HepG2 (cell line): ENCODE data around the gene ECSCR. TPM values are rescaled to one million over a fixed set of nuclear protein-coding genes. Genes with fewer than 3 reads are reported as not detected.

Experiments
- ATM ChIP-seq: fragments of 450-650 bp; IDR thresholded peaks from 2 replicates; pipeline ENCODE4 v1.7.1; 2017; ENCODE audit warnings: mild to moderate bottlenecking, borderline replicate concordance
- CC2D1A ChIP-seq: sonication (generic); formaldehyde crosslinking; IDR thresholded peaks from 2 replicates; pipeline ENCODE4 v1.8.1; 2023; ENCODE audit warnings: mild to moderate bottlenecking, missing genetic modification reagents
- CEBPB ChIP-seq: IDR thresholded peaks from 2 replicates; pipeline ENCODE4 v1.6.1; 2011; ENCODE audit warnings: low read depth, low read length, improper control_type of control experiment, borderline replicate concordance
- CEBPG ChIP-seq: IDR thresholded peaks from 2 replicates; pipeline ENCODE4 v1.6.1; 2016
- DNMT3B ChIP-seq: conservative IDR thresholded peaks from 2 replicates; pipeline ENCODE4 v1.6.1; 2016; ENCODE audit warnings: missing biosample characterization, control low read depth
- KLF11 ChIP-seq: IDR thresholded peaks from 2 replicates; pipeline ENCODE4 v1.6.1; 2016; ENCODE audit warnings: missing compliant biosample characterization
- NBN ChIP-seq: fragments of 450-650 bp; conservative IDR thresholded peaks from 2 replicates; pipeline ENCODE4 v1.6.1; 2017
- NFYC ChIP-seq: IDR thresholded peaks from 2 replicates; pipeline ENCODE4 v1.6.1; 2016; ENCODE audit warnings: missing genetic modification reagents, missing compliant biosample characterization
- PAWR ChIP-seq: sonication (generic); formaldehyde crosslinking; IDR thresholded peaks from 2 replicates; pipeline ENCODE4 v1.4.0; 2020; ENCODE audit warnings: missing genetic modification reagents, mild to moderate bottlenecking, borderline replicate concordance
- RNF2 ChIP-seq: fragments of 450-650 bp; conservative IDR thresholded peaks from 2 replicates; pipeline ENCODE4 v1.6.1; 2016; ENCODE audit warnings: low read depth
- TBL1XR1 ChIP-seq: fragments of 150-350 bp; IDR thresholded peaks from 2 replicates; pipeline ENCODE4 v1.6.1; 2014; ENCODE audit warnings: borderline replicate concordance, low read length; ENCODE audit not compliant: partially characterized antibody
- ZEB1 ChIP-seq: IDR thresholded peaks from 2 replicates; pipeline ENCODE4 v1.6.1; 2012; ENCODE audit warnings: mild to moderate bottlenecking, low read depth, inconsistent platforms; ENCODE audit not compliant: insufficient replicate concordance
- ZFP36L2 ChIP-seq: sonication (generic); formaldehyde crosslinking; IDR thresholded peaks from 2 replicates; pipeline ENCODE4 v1.4.0; 2020; ENCODE audit warnings: missing genetic modification reagents
- ZNF10 ChIP-seq: sonication (generic); formaldehyde crosslinking; IDR thresholded peaks from 2 replicates; pipeline ENCODE4 v1.4.0; 2020; ENCODE audit warnings: mild to moderate bottlenecking, low read depth, missing genetic modification reagents, borderline replicate concordance
- ZNF326 ChIP-seq: sonication (generic); formaldehyde crosslinking; IDR thresholded peaks from 2 replicates; pipeline ENCODE4 v1.4.0; 2020; ENCODE audit warnings: missing genetic modification reagents, borderline replicate concordance
- ZNF468 ChIP-seq: sonication (generic); formaldehyde crosslinking; IDR thresholded peaks from 2 replicates; pipeline ENCODE4 v1.8.0; 2022; ENCODE audit warnings: mild to moderate bottlenecking, moderate library complexity, missing genetic modification reagents
- ZNF607 ChIP-seq: sonication (generic); formaldehyde crosslinking; IDR thresholded peaks from 2 replicates; pipeline ENCODE4 v1.5.1; 2020; ENCODE audit warnings: missing genetic modification reagents, mild to moderate bottlenecking, borderline replicate concordance
- ZNF790 ChIP-seq: sonication (generic); formaldehyde crosslinking; IDR thresholded peaks from 2 replicates; pipeline ENCODE4 v1.8.0; 2022; ENCODE audit warnings: missing genetic modification reagents, mild to moderate bottlenecking, borderline replicate concordance
- polyA plus RNA-seq, 8 experiments: library from polyadenylated mRNA; depleted of rRNA in 3 of 8; stranded (reverse) in 7 of 8; unstranded in 1 of 8; fragments of >200 nt; fragmentation: Illumina TruSeq in 4 of 8; extraction: Trizol in 4 of 8; gene quantifications; 2 replicates each; pipeline versions ENCODE4 v1.2.1 to v1.2.3, GENCODE V29; 2011 to 2016; ENCODE audit warnings: low read depth in 4 of 8, missing spikeins in 1 of 8, mixed read lengths in 1 of 8; ENCODE audit not compliant: insufficient read depth in 1 of 8
- total RNA-seq, 5 experiments: library from RNA; depleted of rRNA; stranded (reverse); fragments of >200 nt; fragmentation: Illumina TruSeq; extraction: Trizol; gene quantifications; 2 replicates each; pipeline ENCODE4 v1.2.3, GENCODE V29; 2016; ENCODE audit warnings: low read depth in 1 of 5
- TF ChIP-seq, protein P1 (sequence below): sonication (generic); formaldehyde crosslinking; IDR thresholded peaks from 2 replicates; pipeline ENCODE4 v1.5.1; 2020; ENCODE audit warnings: mild to moderate bottlenecking, missing genetic modification reagents, borderline replicate concordance
- TF ChIP-seq, protein P2 (sequence below): IDR thresholded peaks from 2 replicates; pipeline ENCODE4 v1.4.0; 2020; ENCODE audit warnings: mild to moderate bottlenecking, missing genetic modification reagents
- TF ChIP-seq, protein P3 (sequence below): sonication (generic); formaldehyde crosslinking; IDR thresholded peaks from 2 replicates; pipeline ENCODE4 v1.8.0; 2022; ENCODE audit warnings: mild to moderate bottlenecking, missing genetic modification reagents, moderate library complexity
- TF ChIP-seq, protein P4 (sequence below): IDR thresholded peaks from 2 replicates; pipeline ENCODE4 v1.6.1; 2016; ENCODE audit warnings: missing biosample characterization, missing genetic modification reagents, low read depth
- TF ChIP-seq, protein P5 (sequence below): sonication (generic); formaldehyde crosslinking; conservative IDR thresholded peaks from 2 replicates; pipeline ENCODE4 v1.8.1; 2023; ENCODE audit warnings: missing genetic modification reagents

Gene ECSCR
- total and polyA plus RNA-seq, 2 of the 13 experiments (the other 11 are each of a cell fraction or from before 2014, with no cell fraction given), result 0.18 TPM; not detected in 1

DNA sequence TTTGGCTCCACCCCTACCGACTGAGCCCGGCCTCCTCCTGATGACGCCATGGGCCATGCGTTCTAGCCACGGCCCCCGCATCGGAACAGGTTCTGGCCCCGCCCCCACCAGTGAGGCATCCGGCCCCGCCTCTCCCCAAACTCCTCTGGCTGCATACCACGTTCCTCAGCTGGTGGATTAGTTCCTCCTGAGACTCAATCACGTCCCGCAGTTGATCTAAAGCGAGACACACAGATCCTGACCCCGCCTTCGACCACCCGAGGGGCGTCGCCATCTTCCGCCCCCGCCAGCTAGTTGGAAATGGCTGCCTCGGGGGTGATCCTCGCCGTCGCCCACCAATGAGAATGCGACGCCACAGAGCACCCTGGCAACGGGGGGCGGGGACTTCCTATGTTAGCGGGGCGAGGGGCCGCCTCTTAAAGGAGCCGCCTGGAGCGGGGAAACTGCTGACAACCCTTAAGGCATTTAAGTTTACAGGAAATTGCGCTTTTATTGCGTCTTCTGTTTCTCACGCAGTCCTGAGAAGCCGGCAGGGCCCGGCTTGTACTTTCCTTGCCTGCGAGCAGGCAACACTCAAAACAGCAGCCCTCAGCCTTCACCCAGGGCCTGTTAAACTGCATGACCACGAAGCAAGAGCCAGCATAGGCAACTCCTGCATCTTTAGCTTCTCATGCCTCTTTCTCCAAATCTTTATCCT lies 58.6 kb downstream of the ECSCR start, which contains the start of gene SPATA24 (continued):
- TF ChIP-seq KLF11 (CRISPR knock-in tag) (no peak), CEBPB (no peak), ZNF607 (CRISPR knock-in tag) (no peak), PAWR (no peak), ZNF10 (CRISPR knock-in tag) (no peak), ZNF468 (CRISPR knock-in tag) (no peak), TBL1XR1 (no peak), CC2D1A (CRISPR knock-in tag) (no peak), ATM (no peak), ZNF326 (CRISPR knock-in tag) (no peak), ZNF790 (CRISPR knock-in tag) (no peak), NFYC (peak; percentile 82), DNMT3B (no peak), ZFP36L2 (CRISPR knock-in tag) (no peak), ZEB1 (no peak), CEBPG (CRISPR knock-in tag) (no peak), RNF2 (0 out of 2 replicates have a peak, but pooled peaks have one; percentile 42), NBN (no peak)
- TF ChIP-seq, protein P1, sequence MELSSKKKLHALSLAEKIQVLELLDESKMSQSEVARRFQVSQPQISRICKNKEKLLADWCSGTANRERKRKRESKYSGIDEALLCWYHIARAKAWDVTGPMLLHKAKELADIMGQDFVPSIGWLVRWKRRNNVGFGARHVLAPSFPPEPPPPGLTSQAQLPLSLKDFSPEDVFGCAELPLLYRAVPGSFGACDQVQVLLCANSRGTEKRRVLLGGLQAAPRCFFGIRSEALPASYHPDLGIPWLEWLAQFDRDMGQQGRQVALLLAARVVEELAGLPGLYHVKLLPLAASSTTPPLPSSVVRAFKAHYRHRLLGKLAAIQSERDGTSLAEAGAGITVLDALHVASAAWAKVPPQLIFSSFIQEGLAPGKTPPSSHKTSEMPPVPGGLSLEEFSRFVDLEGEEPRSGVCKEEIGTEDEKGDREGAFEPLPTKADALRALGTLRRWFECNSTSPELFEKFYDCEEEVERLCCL (CRISPR knock-in tag), result no peak
- TF ChIP-seq, protein P2, sequence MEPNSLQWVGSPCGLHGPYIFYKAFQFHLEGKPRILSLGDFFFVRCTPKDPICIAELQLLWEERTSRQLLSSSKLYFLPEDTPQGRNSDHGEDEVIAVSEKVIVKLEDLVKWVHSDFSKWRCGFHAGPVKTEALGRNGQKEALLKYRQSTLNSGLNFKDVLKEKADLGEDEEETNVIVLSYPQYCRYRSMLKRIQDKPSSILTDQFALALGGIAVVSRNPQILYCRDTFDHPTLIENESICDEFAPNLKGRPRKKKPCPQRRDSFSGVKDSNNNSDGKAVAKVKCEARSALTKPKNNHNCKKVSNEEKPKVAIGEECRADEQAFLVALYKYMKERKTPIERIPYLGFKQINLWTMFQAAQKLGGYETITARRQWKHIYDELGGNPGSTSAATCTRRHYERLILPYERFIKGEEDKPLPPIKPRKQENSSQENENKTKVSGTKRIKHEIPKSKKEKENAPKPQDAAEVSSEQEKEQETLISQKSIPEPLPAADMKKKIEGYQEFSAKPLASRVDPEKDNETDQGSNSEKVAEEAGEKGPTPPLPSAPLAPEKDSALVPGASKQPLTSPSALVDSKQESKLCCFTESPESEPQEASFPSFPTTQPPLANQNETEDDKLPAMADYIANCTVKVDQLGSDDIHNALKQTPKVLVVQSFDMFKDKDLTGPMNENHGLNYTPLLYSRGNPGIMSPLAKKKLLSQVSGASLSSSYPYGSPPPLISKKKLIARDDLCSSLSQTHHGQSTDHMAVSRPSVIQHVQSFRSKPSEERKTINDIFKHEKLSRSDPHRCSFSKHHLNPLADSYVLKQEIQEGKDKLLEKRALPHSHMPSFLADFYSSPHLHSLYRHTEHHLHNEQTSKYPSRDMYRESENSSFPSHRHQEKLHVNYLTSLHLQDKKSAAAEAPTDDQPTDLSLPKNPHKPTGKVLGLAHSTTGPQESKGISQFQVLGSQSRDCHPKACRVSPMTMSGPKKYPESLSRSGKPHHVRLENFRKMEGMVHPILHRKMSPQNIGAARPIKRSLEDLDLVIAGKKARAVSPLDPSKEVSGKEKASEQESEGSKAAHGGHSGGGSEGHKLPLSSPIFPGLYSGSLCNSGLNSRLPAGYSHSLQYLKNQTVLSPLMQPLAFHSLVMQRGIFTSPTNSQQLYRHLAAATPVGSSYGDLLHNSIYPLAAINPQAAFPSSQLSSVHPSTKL, result peak; percentile 40
- TF ChIP-seq, protein P3, sequence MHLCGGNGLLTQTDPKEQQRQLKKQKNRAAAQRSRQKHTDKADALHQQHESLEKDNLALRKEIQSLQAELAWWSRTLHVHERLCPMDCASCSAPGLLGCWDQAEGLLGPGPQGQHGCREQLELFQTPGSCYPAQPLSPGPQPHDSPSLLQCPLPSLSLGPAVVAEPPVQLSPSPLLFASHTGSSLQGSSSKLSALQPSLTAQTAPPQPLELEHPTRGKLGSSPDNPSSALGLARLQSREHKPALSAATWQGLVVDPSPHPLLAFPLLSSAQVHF (CRISPR knock-in tag), result no peak
- TF ChIP-seq, protein P4, sequence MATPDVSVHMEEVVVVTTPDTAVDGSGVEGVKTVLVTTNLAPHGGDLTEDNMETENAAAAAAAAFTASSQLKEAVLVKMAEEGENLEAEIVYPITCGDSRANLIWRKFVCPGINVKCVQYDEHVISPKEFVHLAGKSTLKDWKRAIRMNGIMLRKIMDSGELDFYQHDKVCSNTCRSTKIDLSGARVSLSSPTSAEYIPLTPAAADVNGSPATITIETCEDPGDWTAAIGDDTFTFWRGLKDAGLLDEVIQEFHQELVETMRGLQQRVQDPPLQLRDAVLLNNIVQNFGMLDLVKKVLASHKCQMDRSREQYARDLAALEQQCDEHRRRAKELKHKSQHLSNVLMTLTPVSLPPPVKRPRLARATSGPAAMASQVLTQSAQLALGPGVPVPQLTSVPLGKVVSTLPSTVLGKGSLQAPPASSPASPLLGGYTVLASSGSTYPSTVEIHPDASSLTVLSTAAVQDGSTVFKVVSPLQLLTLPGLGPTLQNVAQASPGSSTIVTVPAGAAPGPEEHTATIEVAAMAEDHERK (CRISPR knock-in tag), result no peak
- TF ChIP-seq, protein P5, sequence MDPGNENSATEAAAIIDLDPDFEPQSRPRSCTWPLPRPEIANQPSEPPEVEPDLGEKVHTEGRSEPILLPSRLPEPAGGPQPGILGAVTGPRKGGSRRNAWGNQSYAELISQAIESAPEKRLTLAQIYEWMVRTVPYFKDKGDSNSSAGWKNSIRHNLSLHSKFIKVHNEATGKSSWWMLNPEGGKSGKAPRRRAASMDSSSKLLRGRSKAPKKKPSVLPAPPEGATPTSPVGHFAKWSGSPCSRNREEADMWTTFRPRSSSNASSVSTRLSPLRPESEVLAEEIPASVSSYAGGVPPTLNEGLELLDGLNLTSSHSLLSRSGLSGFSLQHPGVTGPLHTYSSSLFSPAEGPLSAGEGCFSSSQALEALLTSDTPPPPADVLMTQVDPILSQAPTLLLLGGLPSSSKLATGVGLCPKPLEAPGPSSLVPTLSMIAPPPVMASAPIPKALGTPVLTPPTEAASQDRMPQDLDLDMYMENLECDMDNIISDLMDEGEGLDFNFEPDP (CRISPR knock-in tag), result no peak
